Aorta (tissue), 5 donors: Measurements from ENCODE around the gene FHIT. TPM values are rescaled to one million over a fixed set of nuclear protein-coding genes. Genes with fewer than 3 reads are reported as not detected.

Experiments used
- ATAC-seq: fragments of 200-7000 bp; cut with Tn5 transposase; one replicate; pipeline ENCODE4 v1.9.1; 2022; ENCODE audit warnings: moderate library complexity; ENCODE audit not compliant: low FRiP score
- DNase-seq, 2 donors: peaks; one replicate each; pipeline ENCODE4 v3.0.0-alpha.2; 2020
- H3K27ac ChIP-seq, 2 donors: one replicate each; pipeline ENCODE4 v1.5.1; 2013; ENCODE audit warnings: low read length in 2 of 2, mild to moderate bottlenecking in 2 of 2, moderate library complexity in 2 of 2, control low read depth in 1 of 2, inconsistent platforms in 1 of 2, low read depth in 1 of 2
- H3K27me3 ChIP-seq, 2 donors: one replicate each; pipeline ENCODE4 v1.6.1; 2013; ENCODE audit warnings: control low read depth in 1 of 2, low read length in 1 of 2, mild to moderate bottlenecking in 1 of 2, moderate library complexity in 1 of 2; ENCODE audit not compliant: insufficient read depth in 2 of 2, control insufficient read depth in 1 of 2
- H3K36me3 ChIP-seq, 2 donors: one replicate each; pipeline ENCODE4 v1.6.1; 2013; ENCODE audit warnings: control low read depth in 1 of 2, low read length in 1 of 2, mild to moderate bottlenecking in 1 of 2; ENCODE audit not compliant: insufficient read depth in 2 of 2, control insufficient read depth in 1 of 2
- H3K4me1 ChIP-seq, 2 donors: one replicate each; pipeline ENCODE4 v1.6.1; 2013; ENCODE audit warnings: low read length in 2 of 2, control low read depth in 1 of 2, mild to moderate bottlenecking in 1 of 2, moderate library complexity in 1 of 2; ENCODE audit not compliant: insufficient read depth in 2 of 2, control insufficient read depth in 1 of 2
- H3K4me3 ChIP-seq, 2 donors: one replicate each; pipeline ENCODE4 v1.5.1; 2013; ENCODE audit warnings: low read length in 2 of 2, control low read depth in 1 of 2, mild to moderate bottlenecking in 1 of 2
- H3K9me3 ChIP-seq: one replicate; pipeline ENCODE4 v1.6.1; 2013; ENCODE audit warnings: mild to moderate bottlenecking, low read length; ENCODE audit not compliant: control insufficient read depth
- WGBS, 2 donors: extraction: QIAGEN DNeasy Blood & Tissue Kit; methylation state at CpG; one replicate each; pipeline ENCODE4 v1.1.7; 2013; 5-methylcytosine and 5-hydroxymethylcytosine counted together
- intact Hi-C, 2 donors: fragments of 100-400 bp; cut with DNase I; formaldehyde crosslinking; loops; one replicate each; pipeline versions ENCODE4 v1.14.2 to v1.15.0; 2022
- polyA plus RNA-seq, 2 donors: library from polyadenylated mRNA; stranded (reverse); fragments of 200-250 nt; gene quantifications; one replicate each; pipeline ENCODE4 v1.2.3, GENCODE V29; 2013
- total RNA-seq, 2 donors: library from RNA; stranded (reverse); fragmentation: NEBNext Ultra II Directional; extraction: Animal tissue kit (Norgen Biotek cat#: 25700); gene quantifications; one replicate each; pipeline ENCODE4 v1.2.1, GENCODE V29; 2021
- donor health status: healthy with polysubstance abuse.
- donor health status: Bipolar disorder and iron deficiency.
- donor health status: DM: no; HTN: no; CAD: no.
- donor health status: DM: no; HTN: no; CAD: no.
- donor health status: DM: yes; HTN: yes; CAD: no.

FHIT gene
- total and polyA plus RNA-seq, 4 donors = 1.1 to 9.2 (median 3.0) TPM

DNA sequence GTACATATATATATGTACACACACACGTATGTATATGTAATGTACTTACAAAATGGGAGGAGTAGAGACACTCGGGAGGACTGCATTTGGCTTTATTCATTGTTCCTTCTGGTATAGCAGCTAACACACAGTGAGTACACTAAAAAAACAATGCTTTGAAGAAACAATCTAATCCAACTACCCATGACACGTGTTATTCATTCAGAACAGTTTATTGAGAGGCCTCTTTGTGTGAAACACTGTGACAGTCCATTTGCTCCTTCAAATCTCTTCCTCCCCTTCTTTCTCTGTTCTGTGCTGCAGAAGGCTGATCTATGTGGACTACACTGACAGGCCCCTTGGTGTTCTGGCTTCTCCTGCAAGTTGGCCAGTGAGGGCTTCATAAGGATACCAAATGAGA, 1125.6 kb downstream of the FHIT start:
- ATAC-seq (no peak), DNase-seq (no peak)
- Histone ChIP-seq H3K27me3 (no peaks in the 10 kb centered on the region), H3K4me1 (no peaks in the 10 kb centered on the region), H3K9me3 (no peaks in the 10 kb centered on the region), H3K27ac (no peak overlapping the region), H3K4me3 (no peak overlapping the region), H3K36me3 (no peaks in the 10 kb centered on the region)
- WGBS, 2 donors = 94 to 96% methylated on average over 3 of the region's 3 CpGs
- intact Hi-C loops = no loop called here

DNA sequence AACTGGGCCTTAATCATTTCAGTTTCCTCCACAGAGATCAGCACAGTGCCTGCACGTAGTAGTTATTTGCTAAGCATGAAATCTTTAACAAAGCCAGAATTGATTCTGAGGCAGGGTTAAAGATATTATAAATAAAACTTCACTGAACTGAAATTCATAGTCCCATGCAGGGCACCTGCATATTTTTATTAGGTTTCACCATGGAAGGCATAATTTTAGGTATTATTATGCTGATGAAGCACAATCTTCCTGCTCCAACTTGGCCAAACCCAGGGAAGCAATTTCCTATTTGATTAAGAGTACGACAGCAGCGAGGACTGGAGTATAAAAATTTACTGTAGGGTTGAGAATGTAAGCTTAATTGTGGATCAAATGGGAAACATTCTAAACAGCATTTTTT, 1131.0 kb downstream of the FHIT start:
- DNase-seq = no peak
- ATAC-seq = no peak
- no peaks in the 10 kb centered on the region for H3K4me1 ChIP-seq
- no peaks in the 10 kb centered on the region for H3K9me3 ChIP-seq
- no peaks in the 10 kb centered on the region for H3K36me3 ChIP-seq
- intact Hi-C loops = no loop called here
- H3K4me3 ChIP-seq = no peak overlapping the region
- H3K27ac ChIP-seq = no peak overlapping the region
- H3K27me3 ChIP-seq = no peaks in the 10 kb centered on the region
- WGBS, 2 donors = 97 to 100% methylated on average over 3 of the region's 3 CpGs

DNA sequence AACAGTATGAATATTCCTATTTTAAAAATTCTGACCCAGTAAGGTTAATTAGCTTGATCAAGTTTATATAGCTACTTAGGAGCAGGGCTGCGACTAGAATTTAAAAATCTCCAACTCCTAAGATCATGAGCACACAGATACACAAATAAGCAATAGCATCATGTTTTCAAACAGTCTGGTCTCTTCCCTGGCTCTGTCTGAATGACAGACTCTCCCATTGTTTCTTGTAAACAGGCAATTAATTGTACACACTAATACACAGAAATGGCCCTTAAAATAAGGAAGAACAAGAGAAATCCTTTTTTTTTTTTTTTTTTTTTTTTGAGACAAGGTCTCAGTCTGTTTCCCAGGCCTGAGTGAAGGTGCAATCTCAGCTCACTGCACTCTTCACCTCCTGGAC, 1137.1 kb downstream of the FHIT start:
- ATAC-seq = no peak
- Histone ChIP-seq H3K4me3 (no peak overlapping the region), H3K36me3 (no peaks in the 10 kb centered on the region), H3K27me3 (no peaks in the 10 kb centered on the region), H3K9me3 (no peaks in the 10 kb centered on the region), H3K4me1 (no peaks in the 10 kb centered on the region), H3K27ac (no peak overlapping the region)
- intact Hi-C loops = no loop called here
- DNase-seq = no peak
- WGBS, 2 donors = 97 to 98% methylated on average over 1 of the region's 1 CpG

DNA sequence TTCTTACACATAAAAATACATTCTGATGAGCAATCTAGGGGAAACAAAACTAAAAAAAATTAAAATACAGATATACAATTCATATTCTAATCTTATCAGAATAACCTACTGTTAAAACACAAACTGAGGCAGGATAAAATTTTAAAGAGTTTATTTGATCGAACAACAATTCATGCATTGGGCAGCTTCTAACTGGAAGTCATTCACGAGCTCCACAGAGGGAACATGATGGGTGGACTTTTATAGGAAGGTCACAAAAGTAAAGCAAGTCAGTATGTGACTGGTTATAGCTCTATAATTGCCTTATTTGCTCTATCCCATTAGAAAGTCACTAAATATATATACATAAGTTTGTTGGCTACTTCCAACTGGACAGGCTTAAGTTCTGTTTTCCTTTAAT, 1144.0 kb downstream of the FHIT start:
- WGBS, 2 donors = 97% methylated on average over 2 of the region's 2 CpGs
- Histone ChIP-seq H3K27ac (no peak overlapping the region), H3K9me3 (no peaks in the 10 kb centered on the region), H3K27me3 (no peaks in the 10 kb centered on the region), H3K36me3 (no peaks in the 10 kb centered on the region), H3K4me3 (no peak overlapping the region), H3K4me1 (no peaks in the 10 kb centered on the region)
- ATAC-seq (no peak), DNase-seq (no peak)
- intact Hi-C loops = no loop called here

DNA sequence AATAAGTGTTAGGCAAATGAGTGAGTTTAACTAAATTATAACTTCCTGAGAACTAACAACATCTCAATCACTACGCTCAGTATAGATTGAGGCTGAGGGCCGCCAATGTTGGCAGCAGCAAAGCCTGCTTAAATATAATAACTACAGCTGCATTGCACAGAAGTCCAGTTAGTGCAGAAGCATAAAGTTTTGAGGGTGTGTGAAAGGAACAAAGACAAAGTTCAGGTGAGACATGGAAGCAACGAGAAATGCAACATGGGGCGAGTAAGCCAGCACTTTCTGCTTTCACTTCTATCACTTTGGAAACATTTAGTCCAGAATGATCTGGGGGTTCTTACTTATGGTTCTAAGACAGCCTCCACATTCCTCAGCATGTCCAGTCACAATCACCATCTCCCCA, 1149.1 kb downstream of the FHIT start:
- Histone ChIP-seq H3K27ac (no peak overlapping the region), H3K9me3 (no peaks in the 10 kb centered on the region), H3K4me3 (no peak overlapping the region), H3K4me1 (no peaks in the 10 kb centered on the region), H3K36me3 (no peaks in the 10 kb centered on the region), H3K27me3 (peaks cover 0 to 1% of the 10 kb centered on the region in 2 donors)
- no peak for DNase-seq
- 94 to 96% methylated on average over 4 of the region's 4 CpGs for WGBS, 2 donors
- intact Hi-C loops = no loop called here
- ATAC-seq = no peak

DNA sequence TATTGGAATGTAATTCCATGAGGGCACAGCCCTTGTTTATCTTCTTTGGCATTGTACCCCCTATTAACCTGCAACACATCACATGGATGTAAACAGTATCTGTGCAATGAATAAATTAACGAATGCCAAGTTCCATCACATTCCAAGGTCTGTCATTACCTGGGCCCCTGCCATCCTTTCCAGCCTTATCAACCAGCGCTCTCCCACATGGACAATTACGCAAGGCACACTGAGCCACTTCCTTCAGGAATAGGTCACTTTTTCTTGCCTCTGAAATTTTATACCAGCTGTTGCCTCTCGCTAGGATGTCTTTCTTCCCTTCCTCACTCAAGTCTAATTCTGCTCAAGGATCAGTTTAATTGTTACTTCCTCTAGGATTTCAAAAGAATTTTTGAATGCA, 1149.6 kb downstream of the FHIT start:
- ATAC-seq (no peak), DNase-seq (no peak)
- H3K27me3 ChIP-seq = peaks cover 0 to 1% of the 10 kb centered on the region in 2 donors
- 92 to 96% methylated on average over 4 of the region's 4 CpGs for WGBS, 2 donors
- no peak overlapping the region for H3K4me3 ChIP-seq
- no peaks in the 10 kb centered on the region for H3K9me3 ChIP-seq
- no peaks in the 10 kb centered on the region for H3K36me3 ChIP-seq
- H3K27ac ChIP-seq = no peak overlapping the region
- intact Hi-C loops = no loop called here
- H3K4me1 ChIP-seq = no peaks in the 10 kb centered on the region

DNA sequence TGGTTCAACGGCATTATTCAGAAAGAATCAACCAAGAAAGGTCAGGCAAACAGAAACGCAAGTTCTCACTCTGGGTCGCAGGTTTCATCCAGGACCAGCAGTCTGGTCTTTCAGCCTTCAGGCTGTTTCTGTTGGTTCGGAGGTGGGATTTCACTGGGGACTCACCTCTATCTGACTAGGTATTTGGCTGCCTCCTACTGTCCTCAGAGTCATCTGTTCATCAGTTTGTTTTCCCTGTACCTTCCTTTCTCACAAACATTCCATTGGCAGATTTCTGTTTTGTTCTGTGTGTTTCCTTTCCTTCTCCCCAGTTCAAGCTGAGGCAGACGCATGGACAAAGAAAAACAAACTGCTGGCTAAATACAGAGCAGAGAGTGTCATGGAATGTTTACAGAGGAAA, 1154.8 kb downstream of the FHIT start:
- peaks cover 3% of the 10 kb centered on the region for H3K9me3 ChIP-seq
- WGBS, 2 donors = 65 to 66% methylated on average over 5 of the region's 5 CpGs
- DNase-seq = no peak
- no peak for ATAC-seq
- H3K36me3 ChIP-seq = no peaks in the 10 kb centered on the region
- no peak overlapping the region for H3K27ac ChIP-seq
- intact Hi-C loops = no loop called here
- no peak overlapping the region for H3K4me3 ChIP-seq
- peaks cover 0 to 2% of the 10 kb centered on the region in 2 donors for H3K4me1 ChIP-seq
- peaks cover 0 to 1% of the 10 kb centered on the region in 2 donors for H3K27me3 ChIP-seq

DNA sequence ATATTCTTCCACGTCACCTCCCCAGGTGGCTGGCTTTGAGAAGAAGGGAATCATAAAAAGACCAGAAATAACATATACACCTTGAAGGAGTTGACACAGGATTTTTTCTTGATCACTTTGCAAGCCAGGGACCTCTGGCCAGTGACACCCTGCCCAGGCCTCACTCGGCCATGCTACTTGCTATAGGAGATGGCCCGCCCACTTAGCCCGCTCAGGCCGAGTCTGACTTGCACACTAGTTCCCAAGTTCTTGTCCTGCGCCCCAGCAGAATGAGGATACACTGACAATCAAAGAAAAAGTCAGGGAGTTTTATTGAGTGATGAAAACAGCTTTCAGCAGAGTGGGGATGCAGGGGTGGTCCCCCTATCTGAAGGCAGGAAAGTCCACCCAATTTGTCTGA, 1155.3 kb downstream of the FHIT start:
- DNase-seq = peak in 1 of 2 donors; percentile 69

DNA sequence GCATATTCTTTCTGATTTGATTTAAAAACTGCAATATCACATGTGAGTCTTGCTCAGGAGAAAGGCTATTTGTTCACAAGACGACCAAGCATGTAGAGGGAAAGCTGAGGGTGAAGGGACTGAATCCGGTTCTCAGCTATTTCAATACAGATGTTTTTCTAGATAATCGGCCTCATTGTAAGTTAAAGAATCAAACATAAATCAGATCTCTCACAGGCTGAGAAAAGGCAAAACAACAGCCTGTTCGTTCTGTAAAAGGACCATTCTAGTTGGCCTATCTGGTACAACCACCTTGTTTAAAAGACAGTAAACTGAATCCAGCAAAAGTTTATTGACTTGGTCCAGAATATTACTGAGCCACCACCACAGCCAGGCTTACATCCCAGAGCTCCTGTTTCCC, 1155.7 kb downstream of the FHIT start:
- ATAC-seq (no peak), DNase-seq (no peak)
- Histone ChIP-seq H3K36me3 (no peaks in the 10 kb centered on the region), H3K4me3 (no peak overlapping the region), H3K27ac (no peak overlapping the region), H3K4me1 (peaks cover 0 to 2% of the 10 kb centered on the region in 2 donors), H3K9me3 (peaks cover 3% of the 10 kb centered on the region), H3K27me3 (peaks cover 0 to 1% of the 10 kb centered on the region in 2 donors)
- WGBS, 2 donors = 7 to 13% methylated on average over 4 of the region's 4 CpGs
- intact Hi-C loops = no loop called here

More for the DNA sequence above, 1155.3 kb downstream of the FHIT start:
- H3K27ac ChIP-seq = no peak overlapping the region
- H3K36me3 ChIP-seq = no peaks in the 10 kb centered on the region
- peaks cover 3% of the 10 kb centered on the region for H3K9me3 ChIP-seq
- no peak overlapping the region for H3K4me3 ChIP-seq
- peaks cover 0 to 2% of the 10 kb centered on the region in 2 donors for H3K4me1 ChIP-seq
- no peak for ATAC-seq
- intact Hi-C loops = no loop called here
- WGBS, 2 donors = 92 to 93% methylated on average over 6 of the region's 6 CpGs
- peaks cover 0 to 1% of the 10 kb centered on the region in 2 donors for H3K27me3 ChIP-seq
